Activated gamma-delta T cell (primary cell): Measurements from ENCODE around the gene ILDR1.

Experiments
- DNase-seq: peaks from one replicate; lab custom pipeline; 2025; lab: John Stamatoyannopoulos, UW

The ILDR1 gene

GRCh38 chr3:122014741-122015140 is 7.3 kb downstream of the ILDR1 start:
- no peak for DNase-seq

GRCh38 chr3:122013448-122013925 is 8.6 kb downstream of the ILDR1 start:
- DNase-seq: no peak

DNA sequence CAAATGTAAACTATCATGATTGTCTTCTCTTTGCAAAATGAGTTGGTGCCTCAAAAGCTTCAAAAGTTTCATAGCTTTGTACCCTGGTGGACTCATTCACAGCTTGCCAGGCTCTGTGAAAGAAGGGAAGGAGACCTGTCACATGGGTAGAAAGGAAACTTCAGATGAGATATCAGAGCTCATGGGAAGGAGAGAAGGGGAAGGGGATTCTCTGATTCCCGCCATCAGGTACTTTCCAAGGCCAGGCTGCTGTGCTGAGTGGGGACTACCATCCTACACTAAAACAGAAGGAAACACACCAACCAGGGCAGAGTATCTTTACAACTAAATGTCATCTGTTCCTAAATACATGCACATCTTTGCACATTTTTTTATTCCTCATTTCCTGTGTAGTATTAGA is 9.2 kb downstream of the ILDR1 start:
- no peak for DNase-seq

DNA sequence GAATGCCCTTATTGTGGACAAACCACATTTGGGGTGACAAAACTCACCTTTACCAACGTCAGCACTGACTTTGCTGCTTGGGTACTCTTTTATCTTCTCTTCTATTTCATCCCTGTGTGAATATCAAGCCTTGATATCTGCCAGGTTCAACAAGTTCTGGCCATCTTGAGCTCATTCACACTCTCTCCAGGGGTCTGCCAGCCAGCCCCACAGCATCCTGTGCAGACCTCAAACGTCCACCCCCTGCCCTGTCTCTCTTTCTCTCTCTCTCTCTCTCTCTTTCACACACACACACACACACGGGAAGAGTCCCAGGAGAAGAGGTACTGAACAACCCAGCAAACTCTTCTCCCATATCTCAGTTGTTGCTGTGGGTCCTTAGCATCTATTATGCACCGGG is 10.7 kb downstream of the ILDR1 start:
- DNase-seq: no peak

DNA sequence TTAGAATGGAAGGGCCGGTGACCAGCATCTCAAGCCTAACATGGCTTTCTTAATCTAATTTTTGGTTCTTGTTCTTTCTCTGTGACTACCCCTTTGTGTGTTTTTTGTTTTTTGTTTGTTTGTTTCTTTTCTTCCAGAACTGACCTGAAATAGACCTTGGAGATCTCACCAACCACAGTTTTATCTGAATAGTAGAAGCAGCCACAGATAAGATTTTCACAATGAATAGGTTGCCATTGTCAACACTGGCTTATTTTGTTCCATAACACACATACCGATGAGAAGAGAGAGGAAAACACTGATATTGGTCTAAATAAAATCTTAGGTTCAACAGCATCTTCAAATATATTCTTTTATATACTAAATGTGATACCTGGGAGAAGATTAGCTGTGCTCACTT is 11.5 kb downstream of the ILDR1 start:
- DNase-seq: no peak

GRCh38 chr3:122008166-122008565 is 13.9 kb downstream of the ILDR1 start:
- no peak for DNase-seq

DNA sequence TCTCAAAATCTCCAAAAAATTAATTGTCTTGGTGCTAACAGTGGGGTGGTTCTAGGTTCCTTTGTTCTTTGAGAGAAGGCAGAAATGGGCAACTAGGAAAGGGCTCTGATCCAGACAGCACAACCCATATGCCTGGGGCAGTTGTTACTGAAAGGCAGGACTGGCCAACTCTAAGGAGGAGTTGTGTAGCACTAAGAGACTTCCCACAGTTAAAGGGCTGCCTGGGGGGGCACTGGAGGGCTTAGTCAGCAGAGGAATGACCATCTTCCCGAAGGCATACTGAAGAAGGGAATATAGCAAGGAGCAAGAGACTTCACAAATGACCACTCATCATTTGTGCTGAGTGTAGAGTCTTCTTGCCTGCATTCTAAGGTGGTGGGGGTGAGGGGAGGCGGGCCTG is 15.8 kb downstream of the ILDR1 start:
- DNase-seq: no peak

DNA sequence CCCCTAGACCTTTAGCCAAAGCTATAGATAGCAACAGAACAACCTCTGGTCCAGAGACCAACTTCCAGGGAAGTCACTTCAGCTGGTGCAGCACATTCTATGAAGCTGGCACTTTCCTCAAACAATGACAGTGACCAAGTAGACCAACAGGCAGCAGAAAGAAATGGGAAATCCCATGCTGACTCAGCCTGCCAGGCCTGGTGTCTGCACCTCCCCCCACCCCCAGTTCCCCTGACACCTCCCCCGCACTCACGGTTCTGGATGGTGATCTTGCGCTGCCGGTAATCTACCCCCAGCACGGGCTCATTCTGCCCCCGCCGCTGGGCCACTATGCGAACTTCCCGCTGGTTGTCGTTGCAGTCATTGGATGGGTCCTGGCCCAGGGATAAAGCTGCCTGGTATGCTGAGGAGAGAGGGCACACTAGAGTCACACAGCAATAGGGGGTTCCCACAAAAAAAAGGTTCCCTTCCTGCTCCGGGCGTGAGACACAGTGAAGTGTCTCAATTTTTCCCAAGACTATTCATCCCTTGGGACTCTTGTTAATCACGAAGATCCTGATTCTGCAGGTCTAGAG is 17.0 kb downstream of the ILDR1 start:
- DNase-seq: no peak

DNA sequence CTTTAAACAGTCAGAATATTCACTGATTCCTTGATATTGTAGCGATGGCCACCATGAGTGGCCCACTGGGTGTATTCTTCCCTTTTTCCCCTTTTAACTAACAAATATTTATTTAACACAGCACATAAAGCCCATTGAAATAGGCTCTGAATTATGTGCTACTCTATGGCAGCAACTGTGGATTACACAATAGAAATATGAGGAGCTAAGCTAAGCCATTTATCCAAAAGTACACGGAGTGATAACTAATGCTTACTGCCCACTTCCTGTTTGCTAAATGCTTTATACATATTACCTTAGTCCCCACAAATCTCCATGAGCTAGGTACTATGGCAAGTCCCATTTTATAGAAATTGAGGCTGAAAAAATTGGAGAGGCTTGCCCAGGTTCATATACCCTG is 17.9 kb downstream of the ILDR1 start:
- no peak for DNase-seq

- DNase-seq: no peak
Measured at GRCh38 chr3:122003606-122004005, 18.4 kb downstream of the ILDR1 start.

DNA sequence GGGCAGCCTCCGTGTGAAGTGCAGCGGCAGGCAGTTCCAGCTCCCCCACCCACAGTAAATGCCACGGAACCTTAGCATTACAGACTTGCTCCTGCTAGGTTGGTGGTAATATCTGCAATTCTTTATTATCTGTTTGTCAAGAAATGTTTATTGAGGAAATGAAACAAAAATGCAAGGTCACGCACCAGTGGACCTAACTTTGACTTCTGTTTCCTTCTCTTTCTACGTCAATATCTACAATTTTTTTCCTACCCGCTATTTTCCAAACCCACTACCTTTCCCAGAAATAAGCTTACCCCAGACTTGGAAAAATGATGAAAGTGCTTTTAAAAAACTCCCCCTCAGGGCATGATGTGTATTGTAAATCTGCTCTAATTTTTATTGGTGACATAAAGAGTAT is 18.9 kb downstream of the ILDR1 start:
- DNase-seq: no peak

- DNase-seq: no peak
Measured at GRCh38 chr3:122002611-122003010, 19.4 kb downstream of the ILDR1 start.

DNA sequence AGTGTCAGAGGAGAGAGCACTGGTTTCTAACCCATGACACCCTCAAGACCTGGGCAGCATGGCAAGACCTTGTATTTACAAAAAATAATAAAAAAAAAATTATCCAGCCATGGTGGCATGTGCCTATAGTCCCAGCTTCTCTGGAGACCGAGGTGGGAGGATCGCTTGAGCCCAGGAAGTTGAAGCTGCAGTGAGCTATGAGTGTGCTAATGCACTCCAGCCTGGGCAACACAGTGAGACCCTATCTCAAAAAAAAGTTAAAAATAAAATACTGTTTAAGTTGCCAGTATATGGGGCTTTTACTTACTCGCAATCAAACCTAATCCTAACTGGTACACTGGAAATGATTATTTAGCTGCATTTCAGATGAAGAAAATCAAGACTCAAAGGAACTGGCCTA is 20.2 kb downstream of the ILDR1 start:
- no peak for DNase-seq

- no peak for DNase-seq
Measured at GRCh38 chr3:122000936-122001605, 21.0 kb downstream of the ILDR1 start.

DNA sequence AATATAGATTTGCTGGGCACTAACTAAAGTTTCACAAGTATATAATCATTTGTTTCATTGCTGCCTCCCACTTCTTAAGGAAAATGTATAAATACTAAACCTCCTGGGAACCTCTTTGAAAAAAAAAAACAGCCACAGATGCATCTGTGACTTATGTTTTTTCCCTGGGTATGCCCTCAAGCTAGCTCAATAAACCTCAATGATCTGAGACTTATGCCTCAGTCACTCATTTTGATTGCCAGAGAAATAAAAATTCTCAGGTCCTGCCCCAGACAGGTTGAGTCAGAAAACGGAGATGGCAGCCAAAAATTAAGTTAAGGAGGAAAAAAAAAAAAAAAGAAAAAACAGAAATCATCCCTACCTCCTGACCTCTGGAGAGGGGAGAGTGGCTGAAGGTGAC is 22.1 kb downstream of the ILDR1 start:
- no peak for DNase-seq

DNA sequence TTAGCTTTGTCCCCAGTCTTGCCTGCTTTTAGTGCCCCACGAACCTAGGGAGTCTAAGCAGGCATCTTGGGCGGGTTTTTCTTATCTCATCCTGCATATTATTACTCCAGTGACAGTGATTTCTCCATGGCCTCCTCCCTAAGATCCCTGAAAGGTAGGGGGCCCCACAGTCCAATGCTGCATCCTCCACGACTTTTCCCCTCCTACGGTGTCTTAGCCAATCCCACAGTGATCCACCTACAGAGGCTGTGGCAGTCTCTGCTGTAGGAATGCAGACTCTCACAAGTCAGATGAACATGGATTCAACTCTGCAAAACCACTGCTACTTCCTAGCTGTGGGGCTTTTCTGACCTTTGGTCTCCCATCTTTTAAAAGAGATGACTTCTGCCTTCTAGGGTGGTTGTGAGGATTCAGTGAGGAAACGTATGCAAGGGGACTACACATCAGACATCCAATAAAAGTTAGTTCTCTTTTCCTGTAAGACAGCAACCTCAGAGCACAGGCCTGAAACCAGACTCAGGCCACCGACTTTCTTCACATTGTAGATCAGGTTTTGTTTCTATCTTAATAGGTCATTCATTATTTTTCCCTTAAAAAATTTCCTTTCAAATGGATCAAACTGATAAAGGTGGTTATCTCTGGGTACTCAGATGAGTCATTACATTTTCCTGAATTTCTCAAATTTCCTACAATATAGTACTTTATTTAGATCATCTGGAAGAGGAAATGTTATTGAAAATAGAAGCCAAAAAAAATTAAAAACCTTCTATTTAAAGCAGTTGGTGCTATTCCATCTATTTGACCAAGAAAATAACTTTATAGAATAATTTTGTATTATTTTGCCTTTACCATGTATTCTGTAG is 23.2 kb downstream of the ILDR1 start:
- DNase-seq: no peak

- no peak for DNase-seq
Measured at GRCh38 chr3:121998030-121998580, 23.9 kb downstream of the ILDR1 start.

DNA sequence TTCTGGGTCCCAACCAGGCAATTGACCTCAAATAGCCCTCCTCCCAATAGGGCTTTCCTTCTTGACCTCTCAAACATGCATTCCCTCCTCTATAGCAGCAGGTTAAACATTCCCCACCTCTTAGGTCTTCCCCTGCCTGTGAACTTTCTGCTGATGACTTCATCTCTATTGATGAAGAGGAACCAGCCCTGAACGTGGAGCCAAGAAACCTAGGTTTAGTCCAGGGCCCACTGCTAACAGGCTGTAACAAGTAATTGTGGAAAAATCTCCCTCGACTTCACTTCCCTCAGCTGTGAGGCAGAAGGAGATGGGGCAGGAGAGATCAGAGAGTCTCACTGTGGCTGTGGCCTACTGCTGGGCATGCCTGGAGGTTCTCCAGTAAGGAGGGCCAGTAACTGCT is 24.7 kb downstream of the ILDR1 start:
- no peak for DNase-seq

DNA sequence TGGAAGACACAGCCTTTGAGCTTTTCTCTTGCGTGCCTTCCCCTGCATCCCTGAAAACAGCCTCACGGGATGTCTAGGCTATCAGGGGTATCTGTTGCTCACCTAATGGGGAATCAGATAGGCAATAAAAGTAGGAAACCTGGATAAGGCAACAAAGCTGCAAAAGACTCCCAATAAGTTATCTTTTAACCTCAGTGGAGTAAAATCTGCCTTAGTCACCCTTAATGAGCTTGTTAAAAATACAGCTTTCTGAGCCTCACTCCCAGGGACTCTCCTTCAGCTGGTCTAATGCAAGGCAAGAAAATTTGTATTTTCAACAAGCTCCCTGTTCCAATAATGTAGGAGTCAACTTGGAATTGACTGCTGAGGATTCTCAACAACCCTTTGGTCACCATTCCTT is 25.6 kb downstream of the ILDR1 start:
- no peak for DNase-seq

- DNase-seq: no peak
Measured at GRCh38 chr3:121995161-121996137, 26.6 kb downstream of the ILDR1 start.

DNA sequence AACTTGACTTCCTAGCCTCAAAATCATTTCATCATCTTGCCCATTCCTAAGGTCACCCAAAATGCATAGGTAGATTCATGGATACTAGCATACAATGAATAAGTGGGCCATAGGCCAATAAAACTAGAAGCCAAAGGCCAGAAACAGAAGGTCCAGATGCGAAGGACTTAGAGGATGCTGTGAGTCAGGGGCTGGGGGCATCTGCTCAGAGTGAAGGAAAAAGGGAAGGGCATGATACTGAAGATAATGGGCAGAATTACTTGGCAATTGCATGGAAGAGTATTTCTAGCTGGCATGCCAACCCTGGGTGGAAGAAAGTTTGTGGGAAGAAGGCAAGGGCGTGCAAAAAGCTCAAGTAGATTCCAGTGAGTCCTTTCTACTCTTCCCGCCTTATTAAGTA is 27.5 kb downstream of the ILDR1 start:
- no peak for DNase-seq
